DMS153 (cell line): ENCODE data around the gene CD84.
"Not testable (repeated sequence)": the region's sequence is repeated elsewhere in the genome, so short reads cannot be mapped to it uniquely, and the experiment has no call there.

ENCODE experiments used
- DNase-seq: peaks from one replicate; lab custom pipeline; 2025; lab: John Stamatoyannopoulos, UW

CD84 gene

DNA sequence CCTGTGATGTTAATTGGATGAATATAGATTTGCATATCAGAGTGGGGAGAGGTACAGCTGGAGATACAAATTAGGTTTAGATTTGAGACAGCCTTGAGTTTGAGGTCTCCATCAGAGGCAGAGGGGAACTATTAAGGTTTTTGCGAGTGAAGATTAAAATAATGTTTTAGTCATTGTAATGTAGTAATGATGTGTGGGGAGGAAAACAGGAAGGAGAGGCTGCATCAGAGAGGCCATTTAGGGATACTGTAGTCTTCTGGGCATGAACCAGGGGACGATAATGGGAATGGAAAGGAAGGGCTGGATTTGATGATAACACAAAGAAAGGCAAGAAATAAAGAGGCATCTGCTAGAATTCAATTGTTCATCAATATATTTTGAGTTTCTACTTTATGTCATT, 9.5 kb downstream of the CD84 start:
- DNase-seq = no peak

DNA sequence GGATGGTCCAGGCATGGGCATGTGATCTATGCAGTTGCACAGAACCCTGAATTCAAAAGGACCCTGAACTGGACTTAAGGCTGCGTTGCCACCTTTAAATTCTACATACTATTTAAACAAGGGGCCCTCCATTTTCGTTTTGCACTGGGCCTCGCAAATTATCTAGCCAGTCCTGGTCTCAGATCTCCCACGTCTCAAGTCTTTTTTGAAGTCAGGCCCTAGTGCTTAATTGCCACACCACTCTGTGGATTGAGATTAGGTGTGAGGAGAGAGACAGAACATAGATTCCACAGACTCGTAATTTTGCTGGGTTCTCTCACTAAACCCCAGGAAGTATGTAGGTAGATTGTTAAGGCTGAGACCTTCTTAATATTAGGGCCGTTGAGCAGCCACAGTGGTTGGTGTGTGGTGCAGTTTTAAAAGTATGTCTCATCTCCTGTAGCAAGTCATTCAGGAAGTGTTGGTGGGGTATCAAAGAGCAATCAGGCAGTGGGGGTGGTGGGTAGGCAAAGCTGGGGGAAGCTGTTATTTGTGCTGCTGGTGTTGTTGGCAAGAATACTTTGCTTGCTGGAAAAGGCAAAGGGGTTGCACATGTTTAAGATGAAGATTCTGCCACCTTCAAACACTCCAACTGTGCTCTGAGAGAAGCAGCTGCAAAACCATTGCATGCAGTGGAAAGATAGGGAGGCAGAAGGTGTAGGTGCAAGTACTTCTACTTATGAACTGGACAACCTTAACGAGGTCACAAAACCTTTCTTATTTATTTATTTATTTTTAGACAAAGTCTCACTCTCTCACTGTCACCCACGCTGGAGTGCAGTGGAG, 11.2 kb downstream of the CD84 start:
- DNase-seq = no peak

DNA sequence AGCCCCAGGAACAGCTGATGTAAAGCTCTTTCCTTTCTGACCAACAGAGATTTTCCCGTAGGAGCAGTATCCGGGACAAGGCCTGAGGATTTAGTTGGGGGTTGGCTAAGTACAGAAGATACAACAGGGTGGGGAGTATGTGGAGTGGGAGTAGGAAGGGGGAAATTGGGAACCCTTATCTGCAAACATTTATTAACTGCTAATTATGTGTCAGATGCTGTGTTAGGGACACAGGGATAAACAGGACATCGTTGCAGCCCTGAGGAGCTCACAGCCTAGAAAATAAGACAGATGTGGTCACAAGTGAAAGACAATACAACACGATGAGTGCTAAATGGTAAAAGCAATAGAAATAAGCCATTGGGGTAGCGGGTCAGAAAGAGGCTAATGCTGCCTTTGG, 12.0 kb downstream of the CD84 start:
- no peak for DNase-seq

DNA sequence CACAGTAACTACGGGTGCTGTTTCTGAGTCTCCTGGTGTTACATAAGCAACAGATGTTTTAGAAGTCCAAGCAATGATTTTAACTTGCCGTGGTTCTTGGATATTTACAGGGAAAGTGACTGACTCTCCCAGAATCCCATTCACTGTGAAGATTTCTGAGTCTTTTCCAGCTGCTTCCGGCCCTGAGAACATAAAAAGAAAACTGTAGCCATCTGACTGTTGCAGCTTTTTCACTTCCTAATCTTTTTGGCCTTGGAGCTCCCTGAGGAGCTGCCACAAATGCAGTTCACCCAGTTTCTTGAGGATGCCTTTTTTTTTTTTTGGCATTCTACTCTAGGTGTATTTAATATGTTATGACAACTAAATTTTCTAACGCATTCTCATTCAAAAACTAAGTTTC, 13.7 kb downstream of the CD84 start:
- no peak for DNase-seq

DNA sequence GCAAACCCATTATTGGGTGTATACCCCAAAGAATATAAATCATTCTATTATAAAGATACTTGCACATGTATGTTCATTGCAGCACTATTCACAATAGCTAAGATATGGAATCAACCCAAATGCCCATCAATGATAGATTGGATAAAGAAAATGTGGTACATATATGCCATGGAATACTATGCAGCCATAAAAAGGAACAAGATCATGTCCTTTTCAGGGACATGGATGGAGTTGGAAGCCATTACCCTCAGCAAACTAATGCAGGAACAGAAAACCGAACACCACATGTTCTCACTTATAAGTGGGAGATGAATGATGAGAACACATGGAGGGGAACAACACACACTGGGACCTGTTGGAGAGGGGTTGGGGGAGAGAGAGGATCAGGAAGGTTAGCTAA, 16.1 kb downstream of the CD84 start:
- not testable (repeated sequence) for DNase-seq

DNA sequence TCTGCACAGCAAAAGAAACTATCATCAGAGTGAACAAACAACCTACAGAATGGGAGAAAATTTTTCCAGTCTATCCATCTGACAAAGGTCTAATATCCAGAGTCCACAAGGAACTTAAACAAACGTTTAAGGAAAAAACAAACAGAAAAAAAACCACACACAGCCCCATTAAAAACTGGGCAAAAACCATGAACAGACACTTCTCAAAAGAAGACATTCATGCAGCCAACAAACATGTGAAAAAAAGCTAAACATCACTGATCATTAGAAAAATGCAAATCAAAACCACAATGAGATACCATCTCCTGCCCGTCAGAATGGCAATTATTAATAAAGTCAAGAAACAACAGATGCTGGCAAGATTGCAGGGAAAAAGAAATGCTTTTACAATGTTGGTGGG, 16.6 kb downstream of the CD84 start:
- DNase-seq = not testable (repeated sequence)

DNA sequence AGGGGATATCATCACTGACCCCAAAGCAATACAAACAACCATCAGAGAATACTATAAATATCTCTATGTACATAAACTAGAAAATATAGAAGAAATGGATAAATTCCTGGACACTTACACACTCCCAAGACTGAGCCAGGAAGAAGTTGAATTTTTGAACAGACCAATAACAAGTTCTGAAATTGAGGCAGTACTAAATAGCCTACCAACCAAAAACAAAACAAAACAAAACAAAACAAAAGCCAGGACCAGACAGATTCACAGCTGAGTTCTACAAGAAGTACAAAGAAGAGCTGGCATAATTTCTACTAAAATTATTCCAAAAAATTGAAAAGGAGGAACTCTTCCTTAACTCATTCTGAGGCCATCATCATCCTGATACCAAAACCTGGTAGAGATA, 18.5 kb downstream of the CD84 start:
- DNase-seq = no peak

DNA sequence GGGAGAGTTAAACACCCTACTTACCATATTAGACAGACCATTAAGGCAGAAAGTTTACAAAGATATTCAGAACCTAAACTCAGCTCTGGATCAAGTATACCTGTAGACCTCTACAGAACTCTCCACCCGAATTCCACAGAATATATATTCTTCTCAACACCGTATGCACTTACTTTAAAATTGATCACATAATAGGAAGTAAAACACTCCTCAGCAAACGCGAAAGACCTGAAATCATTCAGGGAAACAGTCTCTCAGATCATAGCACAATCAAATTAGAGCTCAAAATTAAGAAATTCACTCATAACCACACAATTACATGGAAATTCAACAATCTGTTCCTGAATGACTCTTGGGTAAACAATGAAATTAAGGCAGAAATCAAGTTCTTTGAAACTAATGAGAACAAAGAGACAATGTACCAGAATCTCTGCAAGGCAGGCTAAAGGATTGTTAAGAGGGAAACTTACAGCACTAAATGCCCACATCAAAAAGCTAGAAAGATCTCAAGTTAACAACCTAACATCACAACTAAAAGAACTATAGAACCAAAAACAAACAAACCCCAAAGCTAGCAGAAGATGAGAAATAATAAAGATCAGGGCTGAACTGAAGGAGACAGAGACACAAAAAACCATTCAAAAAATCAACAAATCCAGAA, 19.1 kb downstream of the CD84 start:
- no peak for DNase-seq

DNA sequence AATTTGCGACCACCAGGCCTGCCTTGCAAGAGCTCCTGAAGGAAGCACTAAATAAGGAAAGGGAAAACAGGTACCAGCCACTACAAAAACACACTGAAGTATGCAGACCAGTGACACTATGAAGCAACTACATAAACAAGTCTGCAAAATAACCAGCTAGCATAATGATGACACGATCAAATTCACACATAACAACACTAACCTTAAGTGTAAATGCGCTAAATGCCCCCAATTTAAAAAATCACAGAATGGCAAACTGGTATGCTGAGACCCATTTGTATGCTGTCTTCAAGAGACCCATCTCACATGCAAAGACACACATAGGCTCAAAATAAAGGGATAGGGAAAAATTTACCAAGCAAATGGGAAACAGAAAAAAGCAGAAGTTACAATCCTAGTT, 19.9 kb downstream of the CD84 start:
- not testable (repeated sequence) for DNase-seq

DNA sequence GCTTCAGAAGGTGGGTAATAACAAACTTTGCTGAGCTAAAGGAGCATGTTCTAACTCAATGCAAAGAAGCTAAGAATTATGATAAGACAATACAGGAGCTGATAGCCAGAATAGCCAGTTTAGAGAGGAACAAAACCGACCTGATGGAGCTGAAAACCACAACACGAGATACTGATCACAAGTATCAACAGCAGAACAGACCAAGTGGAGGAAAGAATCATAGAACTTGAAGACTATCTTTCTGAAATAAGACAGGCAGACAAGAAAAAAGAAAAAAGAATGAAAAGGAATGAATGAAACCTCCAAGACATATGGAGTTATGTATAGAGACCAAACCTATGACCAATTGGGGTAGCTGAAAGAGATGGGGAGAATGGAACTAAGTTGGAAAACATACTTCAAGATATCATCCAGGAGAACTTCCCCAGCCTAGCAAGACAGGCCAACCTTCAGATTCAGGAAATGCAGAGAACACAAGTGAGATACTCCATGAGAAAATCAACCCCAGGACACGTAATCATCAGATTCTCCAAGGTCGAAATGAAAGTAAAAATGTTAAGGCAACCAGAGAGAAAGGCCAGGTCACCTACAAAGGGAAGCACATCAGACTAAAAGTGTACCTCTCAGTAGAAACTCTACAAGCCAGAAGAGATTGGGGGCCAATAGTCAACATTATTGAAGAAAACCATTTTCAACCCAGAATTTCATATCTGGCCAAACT, 20.5 kb downstream of the CD84 start:
- DNase-seq = no peak

DNA sequence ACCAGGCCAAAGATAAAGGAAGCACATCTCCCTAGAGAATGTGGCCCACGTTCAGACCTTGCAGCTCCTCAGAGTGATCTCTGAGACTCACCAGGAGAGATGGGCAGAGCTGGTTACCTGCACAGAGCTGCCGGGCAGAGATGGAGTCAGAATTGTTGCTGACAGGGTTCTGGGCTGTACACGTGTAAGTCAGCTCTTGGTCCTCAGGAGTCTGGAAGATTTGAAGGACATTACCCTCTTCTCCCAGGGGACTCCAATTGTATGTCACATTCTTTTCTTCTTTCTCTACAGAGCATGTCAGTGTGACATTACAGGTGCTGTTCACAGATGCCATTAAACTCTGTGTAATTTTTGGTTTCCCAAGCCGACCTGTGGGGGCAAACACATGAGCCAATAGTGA, 25.5 kb downstream of the CD84 start:
- DNase-seq = no peak

DNA sequence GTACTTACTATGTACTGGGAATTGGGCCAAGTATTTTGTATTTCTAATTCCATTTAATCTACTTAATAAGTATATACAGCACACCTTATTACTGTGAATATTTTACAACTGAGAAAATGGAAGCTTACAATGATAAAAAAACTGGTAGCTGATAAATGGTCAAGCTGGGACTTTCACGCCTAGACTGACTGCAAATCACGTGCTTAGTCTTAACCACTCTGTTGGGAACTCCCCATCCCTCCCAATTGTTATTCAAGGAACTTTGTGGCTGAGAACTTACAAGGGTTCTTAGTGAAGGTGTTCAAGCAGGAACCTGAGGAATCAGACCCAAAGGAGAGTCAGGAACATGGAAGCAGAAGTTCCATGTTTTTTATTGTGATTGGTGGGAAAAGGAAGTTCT, 26.9 kb downstream of the CD84 start:
- DNase-seq = no peak

DNA sequence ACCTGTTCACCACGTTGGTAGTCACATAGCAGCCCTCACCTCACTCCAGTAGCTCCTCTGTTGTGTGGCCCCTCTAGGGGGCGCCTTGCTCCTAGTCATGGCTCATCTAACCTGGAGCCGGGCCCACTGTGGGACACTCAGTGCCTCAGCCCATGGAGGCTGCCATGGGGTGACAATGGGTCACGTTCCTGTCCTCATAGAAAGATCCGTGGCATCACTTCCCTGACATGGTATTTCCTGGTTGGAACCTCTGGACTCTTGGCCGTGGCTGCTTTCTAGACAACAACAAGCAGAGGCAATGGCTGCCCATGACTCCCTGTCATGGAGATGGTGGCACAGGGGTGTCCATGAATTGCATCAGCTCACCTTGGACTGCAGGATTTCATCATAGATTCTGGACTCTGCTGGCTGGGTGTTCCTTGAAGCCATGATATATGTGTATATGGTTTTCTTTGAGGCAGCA, 28.7 kb downstream of the CD84 start:
- DNase-seq = no peak

DNA sequence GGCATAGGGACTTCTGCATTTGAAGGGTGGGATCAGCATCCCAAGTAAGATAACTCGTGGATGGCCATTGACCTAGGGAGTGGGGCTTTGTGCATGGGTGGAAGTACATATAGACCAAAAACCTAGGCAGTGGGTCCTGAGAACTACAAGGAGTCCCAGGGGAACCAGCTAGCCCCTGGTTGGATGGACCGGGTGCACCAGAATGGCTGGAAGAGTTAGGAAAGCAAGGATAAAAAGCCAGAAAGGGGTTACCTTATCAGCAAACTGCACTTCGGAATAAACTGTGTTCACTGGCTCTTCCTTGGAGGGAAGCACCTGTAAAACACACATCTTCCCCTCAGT, 29.7 kb downstream of the CD84 start:
- DNase-seq = no peak

DNA sequence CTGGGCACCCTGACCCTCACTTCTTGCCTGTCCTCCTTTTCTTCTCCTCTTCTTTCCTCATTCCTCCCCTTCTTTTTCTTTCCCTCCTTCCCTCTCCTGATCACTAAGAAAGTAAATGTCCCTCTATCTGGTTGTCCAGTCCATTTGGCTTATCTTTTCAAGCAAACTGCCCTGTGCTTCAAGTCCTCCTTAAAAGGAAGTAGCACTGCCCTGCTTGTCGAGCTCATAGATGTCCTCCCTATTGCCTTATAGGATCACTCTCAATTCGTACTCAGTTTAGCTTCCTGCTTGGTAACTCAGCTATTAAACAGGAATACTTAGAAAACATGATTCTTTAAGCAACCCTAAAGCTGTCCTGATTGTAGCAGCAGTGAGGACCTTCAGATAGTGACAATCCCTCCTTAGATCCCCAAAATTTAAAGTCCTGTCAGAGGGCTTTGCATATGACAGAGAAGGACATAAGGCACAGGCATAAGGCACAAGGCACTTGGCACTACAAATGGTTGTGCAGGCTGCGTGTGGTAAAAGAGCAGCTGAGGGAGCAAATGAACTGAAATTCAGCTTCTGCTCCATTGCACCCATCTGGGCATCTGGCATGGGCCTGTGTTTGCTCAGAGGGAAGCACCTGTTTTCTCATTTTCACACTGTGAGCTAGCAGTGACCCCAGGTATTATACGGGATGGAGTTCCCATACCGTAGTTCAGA, 30.2 kb downstream of the CD84 start:
- DNase-seq = no peak

DNA sequence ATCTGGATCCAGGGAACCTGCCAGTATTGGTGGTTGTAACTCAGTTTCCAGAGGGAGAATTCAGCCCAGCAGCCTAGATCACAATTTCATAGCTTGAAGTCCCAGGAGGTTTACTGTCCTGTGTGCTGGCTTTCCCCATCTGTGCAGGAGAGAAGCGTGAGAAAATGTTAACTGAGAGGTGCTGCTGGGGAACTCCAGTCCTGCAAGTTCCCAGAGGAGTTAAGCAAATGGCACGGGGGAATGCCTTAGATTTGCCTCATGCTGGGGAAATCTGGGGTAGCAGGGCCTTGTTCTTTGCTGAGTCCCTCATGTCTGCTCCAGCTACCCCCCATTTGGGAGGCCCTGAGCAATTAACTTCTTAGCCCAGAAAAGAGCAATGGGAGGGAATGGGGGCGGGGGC, 31.1 kb downstream of the CD84 start:
- DNase-seq = no peak

DNA sequence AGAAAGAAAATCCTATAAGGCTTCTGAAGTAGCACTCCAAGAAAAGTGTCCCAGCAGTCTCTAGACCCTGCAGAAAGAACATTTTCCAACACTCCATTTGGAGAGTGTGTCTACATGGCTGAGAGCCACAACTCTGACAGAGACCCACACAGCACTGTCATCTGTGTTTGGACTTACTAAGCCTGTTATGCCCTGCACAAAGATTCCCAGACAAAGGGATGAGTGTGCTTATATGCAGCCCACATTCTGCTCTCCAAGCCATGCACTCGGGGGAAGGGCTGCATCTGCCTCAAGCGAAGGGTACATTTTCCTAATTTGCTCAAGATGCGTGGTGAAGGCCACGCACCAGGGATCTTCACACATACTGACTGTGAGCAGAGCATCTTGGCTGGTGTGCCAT, 31.9 kb downstream of the CD84 start:
- DNase-seq = no peak

DNA sequence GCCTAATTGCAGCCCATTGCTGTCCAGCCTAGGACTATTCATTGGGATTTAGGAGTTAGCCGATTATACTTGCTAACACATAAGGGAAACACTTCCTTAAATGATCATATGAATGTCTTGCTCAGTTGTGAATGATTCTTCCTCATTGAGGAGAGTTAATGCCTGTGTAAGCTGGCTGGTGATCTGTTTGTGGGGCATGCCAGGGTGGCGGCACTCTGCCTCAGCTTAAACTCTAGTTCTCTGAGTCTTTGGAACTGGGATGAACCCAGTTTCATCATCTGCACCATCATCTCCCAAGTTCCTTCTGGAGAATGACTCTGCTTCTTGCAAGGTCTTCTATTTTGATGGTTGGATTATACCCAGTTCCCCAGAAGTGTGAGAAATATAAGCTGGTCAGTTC, 32.4 kb downstream of the CD84 start:
- DNase-seq = no peak

DNA sequence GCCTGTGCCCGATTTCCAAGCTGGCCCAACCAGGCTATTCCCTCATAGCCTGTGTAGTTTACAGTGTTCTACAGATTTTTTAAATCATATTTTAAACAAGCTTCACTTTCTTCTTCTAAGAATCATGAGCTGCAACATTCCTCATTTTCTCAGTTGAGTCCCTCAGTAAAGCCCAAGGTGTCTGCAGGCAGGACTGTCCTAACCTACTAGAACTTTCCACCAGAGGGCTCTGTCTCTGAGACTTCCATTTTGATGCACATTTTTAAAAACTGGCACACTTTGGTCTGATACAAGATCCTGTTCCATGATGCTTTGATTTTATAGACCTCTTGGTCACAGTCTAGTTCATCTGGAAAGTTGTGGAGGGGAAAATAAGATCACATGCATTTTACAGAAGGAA, 34.6 kb downstream of the CD84 start:
- DNase-seq = no peak

DNA sequence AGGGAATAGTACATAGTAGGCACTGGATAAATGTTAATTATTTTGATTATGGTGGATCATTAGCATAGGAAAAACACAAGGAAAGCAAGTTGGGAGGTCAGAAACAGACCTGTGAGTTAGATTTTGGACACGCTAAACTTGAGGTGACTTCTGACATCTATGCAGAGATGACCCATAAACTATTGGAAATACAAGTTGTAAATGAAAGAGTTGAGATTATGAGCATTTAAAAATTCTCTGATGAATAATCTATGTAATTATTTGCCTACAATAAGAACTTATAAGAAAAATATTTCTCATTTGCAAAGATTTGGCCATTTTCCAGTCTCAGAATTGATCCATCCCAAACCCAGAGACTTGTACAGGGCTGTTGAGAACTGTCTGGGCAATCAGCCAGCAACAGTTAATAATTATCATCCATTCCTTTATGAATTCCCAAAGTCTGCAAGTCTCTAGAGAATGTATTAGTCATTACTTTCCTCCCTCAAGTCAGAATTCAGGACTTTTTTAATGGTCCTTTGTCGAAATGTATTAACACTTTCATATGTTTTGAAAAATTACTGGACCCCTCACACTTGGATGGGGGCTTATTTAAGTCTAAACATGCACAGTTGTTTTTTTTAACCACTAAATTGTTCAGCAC, 36.9 kb downstream of the CD84 start:
- no peak for DNase-seq

DNA sequence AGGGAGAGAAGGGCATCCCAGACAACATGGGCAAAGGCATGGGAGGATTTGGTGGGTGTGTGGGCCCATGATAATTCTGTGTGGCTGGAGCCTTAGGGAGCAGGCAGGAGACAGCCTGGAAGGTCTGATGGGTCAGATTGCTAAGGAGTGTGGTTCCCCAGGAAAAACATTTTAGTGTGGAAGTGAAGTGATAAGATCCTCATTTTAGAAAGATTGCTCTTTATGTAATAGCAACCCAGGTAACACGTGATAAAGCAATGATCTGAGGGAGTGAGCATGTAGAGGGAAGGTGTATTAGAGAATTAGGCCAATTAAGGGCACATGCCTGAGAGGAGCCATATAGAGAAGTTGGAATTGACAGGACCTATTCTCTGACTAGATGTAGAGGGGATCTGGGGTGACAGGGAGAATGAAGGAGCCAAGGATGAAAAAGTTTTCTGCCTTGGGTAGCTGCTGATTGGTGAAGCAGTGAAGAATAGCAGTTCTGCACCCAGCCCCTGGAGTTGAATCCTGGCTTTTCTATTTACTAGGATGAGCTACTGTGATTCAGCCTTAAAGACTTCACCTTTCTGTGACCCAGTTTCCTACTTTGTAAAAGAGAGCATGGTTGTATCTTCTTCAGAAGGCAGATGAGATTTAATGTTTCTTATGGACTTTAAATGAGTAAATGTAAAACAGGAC, 37.5 kb downstream of the CD84 start:
- DNase-seq = no peak

DNA sequence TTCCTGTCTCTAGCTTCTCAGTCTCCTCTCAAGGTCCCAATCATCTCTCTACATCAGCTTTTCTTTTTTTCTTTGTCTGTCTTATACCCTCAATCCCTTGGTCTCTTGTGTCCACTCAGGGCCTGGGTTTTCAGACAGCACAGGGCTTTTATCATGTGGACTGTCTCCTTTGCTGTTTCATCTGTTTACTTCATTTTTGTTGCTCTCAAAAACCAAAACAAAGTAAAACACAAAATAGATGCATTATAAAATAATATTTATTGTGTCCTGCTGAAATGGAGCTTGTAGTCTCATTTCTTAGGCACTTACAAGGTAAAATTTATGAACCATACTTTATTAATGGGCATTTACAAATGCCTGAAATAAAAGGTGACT, 38.5 kb downstream of the CD84 start:
- DNase-seq = no peak
